GM23248 (cell line): Measurements from ENCODE around the gene SCN2A.

ENCODE experiments used
- EZH2 ChIP-seq: fragments of 200-600 bp; sonication (generic); IDR thresholded peaks from 2 replicates; pipeline ENCODE4 v1.6.1; 2018; ENCODE audit warnings: antibody characterized with exemption, mild to moderate bottlenecking; ENCODE audit not compliant: insufficient read depth, poor library complexity, severe bottlenecking
- EZH2phosphoT487 ChIP-seq: fragments of 200-600 bp; sonication (generic); IDR thresholded peaks from 2 replicates; pipeline ENCODE4 v1.6.1; 2018; ENCODE audit warnings: antibody characterized with exemption, moderate library complexity, mild to moderate bottlenecking, low read depth; ENCODE audit not compliant: insufficient read depth

DNA sequence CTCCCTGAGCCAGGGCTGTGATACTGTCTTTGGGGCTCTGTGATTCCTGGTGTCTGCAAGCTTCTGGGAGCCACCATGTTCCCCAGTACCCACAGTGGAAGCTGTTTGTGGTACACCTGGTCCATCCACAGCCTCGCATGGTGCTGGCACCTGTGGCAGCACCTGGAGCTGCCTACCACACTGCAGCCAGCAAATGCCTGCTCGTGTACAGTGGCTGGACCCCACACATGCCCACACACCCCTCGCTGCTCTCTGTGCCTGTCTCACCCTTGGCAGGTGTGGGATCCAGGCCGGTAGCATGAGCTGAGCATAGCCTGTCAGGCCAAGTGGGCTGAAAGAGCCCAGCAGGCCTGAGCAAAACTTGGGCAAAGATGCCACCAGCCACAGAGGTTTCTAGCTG, 188.5 kb downstream of the SCN2A start:
- no peak for TF ChIP-seq EZH2
- TF ChIP-seq EZH2phosphoT487: no peak
